HG02981 (cell line): Measurements from ENCODE around the gene BSN.

Experiments
- ATAC-seq: cut with Tn5 transposase; IDR thresholded peaks from one replicate; pipeline ENCODE4 v1.9.1; 2021; ENCODE audit warnings: mild to moderate bottlenecking, moderate library complexity; ENCODE audit not compliant: unreplicated experiment

The BSN gene

DNA sequence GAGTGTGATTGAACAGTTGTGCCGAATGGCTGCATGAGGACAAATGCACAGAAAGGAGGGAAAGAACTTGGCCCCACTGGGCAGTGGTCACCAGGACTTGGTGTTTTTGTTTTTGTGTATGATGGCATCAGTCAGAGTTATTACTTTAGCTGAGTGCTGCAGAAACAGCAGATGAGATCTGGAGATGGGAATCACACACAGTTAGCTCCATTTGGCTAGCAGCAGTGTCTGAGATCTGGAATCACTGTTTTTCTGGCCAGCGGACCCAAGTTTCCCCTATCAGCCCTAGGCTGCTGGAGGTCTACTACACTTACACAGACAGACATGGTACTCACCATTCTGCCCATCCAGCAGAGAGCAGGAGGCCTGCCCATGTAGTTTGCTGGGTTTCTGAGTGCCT lies 74.0 kb downstream of the BSN start:
- no peak for ATAC-seq

DNA sequence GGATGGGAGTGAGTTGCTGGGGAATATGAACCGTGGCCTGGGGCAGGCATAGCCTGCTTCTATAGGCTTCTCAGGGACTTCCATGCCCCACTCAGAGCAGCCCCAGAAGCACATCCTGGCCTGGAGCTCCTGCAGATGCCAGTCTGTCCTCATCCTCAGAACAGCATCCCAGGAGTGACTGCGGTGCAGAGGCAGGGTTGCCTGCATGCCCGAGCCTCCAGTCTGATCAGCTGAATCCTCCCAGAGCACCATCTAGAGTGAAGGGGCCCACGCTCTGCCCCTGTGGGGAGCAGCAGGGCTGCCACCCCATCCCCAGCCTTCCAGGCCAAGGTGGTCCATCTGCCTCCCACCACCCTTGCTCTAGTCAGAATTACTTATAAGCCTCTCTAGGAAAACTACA lies 75.2 kb downstream of the BSN start:
- no peak for ATAC-seq

DNA sequence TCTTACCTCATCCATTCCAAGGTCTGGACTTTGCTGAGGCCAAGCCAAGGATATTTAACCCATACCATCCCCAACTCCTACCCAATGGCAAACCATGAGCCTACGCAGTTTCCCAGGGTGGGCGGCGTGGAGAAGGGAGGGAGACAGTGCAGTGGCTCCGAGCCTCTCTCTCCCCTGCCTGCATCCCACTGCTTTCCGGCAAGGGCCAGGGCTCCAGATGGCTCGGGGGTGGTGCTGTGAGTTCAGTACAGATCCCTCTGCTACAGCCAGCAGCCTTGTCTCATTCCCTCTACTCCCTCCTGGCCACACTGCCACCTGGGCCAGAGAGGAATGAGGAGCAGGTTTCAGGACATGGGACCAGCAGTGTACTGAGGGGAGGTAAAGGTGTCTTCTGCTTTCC lies 75.6 kb downstream of the BSN start:
- no peak for ATAC-seq

- ATAC-seq = no peak
Measured at GRCh38 chr3:49630784-49631183, 76.5 kb downstream of the BSN start.

GRCh38 chr3:49634736-49635135 lies 80.5 kb downstream of the BSN start:
- no peak for ATAC-seq

DNA sequence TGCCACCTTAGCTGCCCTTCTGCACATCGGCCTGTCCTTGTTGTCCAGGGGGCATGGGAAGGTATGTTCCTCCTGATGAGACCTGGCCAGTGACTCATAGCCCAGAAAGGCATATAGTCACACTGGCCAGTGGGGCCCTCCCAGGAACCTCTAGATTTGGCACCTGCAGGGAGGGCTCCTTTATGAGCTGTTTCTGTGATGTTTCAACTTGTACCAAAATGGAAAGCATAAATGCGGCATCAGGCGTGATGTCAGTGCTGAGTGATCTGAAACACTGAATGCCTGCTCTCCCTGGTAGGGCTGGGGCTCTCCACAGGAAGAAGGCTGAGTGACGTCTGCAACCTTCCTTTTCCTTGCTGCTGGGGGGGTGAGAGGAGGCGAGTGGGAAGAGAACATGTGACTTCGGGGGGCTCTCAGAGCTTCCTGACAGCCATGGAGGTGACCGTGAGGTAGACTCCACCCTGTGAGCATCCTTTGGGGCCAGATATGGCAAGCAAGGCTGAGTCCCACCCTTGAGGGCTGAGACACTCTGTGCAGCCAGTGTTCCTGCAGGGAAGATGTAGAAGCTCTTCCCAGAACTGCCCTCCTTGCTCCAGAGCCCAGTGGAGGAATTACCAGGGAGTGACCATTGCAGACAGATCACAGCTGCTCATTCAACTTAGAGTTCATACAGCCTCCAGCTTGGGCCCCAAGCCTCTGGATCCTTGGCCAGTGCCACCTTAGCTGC lies 82.8 kb downstream of the BSN start:
- no peak for ATAC-seq

DNA sequence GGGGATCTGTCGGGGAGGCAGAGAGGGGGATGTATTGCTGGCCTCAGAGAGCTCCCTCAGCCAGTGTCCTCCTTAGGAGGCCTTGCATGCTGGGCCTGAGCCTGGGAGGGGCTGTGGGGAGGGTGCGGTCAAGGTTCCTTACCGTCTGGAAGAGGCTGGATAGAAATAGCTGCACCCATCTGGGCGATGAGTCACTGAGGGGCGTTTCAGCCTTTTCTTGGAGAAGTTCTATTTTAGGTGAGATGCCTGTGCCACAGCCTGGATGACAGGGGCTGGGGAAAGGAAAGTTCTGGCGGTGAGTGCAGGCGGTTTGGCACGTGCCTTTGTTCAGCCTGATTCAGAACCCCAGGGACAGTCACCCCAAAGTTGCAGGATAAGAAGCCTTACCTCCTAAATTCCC lies 84.2 kb downstream of the BSN start:
- ATAC-seq = no peak

DNA sequence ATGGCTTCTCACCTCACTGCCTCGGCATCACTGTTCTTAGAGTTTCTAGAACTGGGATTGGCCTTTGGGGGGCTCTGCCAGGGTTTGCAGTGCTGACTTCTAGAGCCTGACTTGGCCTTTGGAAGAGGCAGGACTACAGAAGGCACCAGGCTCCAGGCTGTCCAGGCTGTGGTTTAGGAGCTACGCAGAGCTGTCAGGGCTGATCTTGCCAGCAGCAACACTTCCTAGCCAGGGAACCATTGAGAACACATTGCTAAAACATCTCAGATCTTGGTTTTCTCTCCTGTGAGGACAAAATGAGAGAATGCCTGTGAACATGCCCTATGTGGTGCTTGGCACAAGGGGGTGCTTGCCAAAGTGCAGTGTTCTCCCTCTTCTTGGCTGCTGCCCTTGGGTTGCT lies 85.3 kb downstream of the BSN start:
- ATAC-seq = no peak

GRCh38 chr3:49641292-49641691 lies 87.0 kb downstream of the BSN start:
- ATAC-seq = no peak

- ATAC-seq = no peak
Measured at GRCh38 chr3:49641921-49642707, 87.8 kb downstream of the BSN start.

GRCh38 chr3:49642708-49643145 lies 88.5 kb downstream of the BSN start:
- no peak for ATAC-seq

GRCh38 chr3:49644684-49645083 lies 90.4 kb downstream of the BSN start:
- no peak for ATAC-seq

GRCh38 chr3:49646236-49646635 lies 92.0 kb downstream of the BSN start:
- ATAC-seq = no peak

- no peak for ATAC-seq
Measured at GRCh38 chr3:49647741-49648140, 93.5 kb downstream of the BSN start.

DNA sequence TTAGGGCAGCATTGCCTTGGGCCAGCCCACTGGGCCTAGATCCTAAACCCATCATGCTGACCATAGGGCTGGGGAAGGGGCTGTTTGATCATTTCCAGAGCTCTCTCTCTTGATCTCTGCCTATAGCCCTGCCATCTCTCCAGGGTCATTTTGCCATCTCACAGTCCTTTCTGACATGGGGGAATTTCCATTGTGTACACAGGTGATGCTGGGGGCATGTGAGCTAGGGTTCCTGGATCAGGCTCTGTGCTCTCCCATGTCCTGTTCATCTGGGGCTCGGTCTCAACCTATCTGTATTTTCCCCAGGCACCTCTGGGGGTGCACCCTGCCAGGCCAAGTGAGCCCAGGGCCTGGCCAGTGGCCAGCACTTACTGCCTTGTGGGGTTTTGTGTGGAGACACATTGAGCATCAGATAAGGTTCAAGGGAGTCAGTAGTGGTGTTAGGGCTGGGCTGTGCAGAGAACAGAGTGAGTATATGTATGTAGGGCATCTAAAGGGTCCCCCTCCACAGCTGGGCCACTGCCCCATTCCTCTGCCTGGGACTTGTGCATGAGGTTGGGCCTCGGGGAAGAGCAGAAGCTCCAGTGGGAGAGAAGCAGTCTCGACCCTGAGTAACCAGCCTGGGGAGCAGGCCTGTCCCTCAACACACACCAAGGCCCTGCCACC lies 94.2 kb downstream of the BSN start:
- no peak for ATAC-seq

GRCh38 chr3:49649576-49649975 lies 95.3 kb downstream of the BSN start:
- ATAC-seq = no peak

DNA sequence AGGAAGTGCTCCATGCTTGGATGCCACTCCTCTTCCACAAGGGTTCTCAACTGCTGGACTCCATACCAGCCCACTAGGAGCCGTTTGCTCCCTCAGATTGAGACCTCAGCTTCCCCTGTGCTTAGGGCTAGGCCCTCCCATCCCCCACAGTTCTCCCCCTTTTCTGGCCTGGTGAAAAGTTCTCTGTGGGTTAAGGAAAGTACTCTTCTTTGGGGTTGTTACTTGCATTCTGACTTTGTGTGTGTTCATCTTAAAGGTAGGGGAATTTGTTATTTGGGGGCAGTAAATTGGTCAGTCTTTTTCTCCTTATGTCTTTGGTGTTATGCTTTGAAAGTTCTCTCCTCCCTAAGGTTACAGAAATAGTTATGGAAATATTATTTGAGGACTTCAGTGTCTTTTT lies 95.9 kb downstream of the BSN start:
- ATAC-seq = no peak

DNA sequence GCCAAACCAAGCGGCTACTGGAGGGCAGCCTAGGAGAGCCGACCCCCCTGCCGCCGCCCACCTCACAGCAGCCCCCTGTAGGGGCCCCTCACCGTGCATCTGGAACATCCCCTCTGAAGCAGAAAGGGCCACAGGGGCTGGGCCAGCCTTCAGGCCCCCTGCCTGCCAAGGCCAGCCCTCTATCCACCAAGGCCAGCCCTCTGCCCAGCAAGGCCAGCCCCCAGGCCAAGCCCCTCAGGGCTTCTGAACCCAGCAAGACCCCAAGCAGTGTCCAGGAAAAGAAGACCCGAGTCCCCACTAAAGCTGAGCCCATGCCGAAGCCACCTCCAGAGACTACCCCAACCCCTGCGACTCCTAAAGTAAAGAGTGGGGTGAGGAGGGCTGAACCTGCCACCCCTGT lies 96.4 kb downstream of the BSN start:
- no peak for ATAC-seq

DNA sequence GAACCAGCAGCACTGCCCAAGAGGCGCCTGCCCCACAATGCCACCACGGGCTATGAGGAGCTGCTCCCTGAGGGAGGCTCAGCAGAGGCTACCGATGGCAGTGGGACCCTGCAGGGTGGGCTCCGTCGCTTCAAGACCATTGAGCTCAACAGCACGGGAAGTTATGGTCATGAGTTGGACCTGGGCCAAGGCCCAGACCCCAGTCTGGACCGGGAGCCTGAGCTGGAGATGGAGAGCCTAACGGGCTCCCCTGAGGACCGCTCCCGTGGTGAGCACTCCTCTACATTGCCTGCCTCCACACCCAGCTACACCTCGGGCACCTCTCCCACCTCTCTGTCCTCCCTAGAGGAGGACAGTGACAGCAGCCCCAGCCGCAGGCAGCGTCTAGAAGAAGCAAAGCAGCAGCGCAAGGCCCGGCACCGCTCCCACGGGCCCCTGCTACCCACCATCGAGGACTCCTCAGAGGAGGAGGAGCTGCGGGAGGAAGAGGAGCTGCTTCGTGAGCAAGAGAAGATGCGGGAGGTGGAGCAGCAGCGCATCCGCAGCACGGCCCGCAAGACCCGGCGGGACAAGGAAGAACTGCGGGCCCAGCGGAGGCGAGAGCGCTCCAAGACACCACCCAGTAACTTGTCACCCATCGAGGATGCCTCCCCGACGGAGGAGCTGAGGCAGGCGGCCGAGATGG lies 98.1 kb downstream of the BSN start:
- no peak for ATAC-seq

- no peak for ATAC-seq
Measured at GRCh38 chr3:49652903-49653415, 98.7 kb downstream of the BSN start.

DNA sequence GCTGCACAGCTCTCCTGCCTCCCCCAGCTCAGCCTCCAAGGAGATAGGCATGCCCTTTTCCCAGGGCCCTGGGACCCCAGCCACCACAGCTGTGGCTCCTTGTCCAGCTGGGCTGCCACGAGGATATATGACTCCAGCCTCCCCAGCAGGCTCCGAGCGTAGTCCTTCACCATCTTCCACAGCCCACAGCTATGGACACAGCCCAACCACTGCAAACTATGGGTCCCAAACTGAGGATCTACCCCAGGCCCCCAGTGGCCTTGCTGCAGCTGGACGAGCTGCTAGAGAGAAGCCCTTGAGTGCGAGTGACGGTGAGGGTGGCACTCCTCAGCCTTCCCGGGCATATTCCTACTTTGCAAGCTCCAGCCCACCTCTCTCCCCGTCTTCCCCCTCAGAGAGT lies 99.3 kb downstream of the BSN start:
- ATAC-seq = no peak
